Right forelimb (tissue), 1 donor: ENCODE data around the gene CFAP206.
A peak's percentile ranks its signal among the peaks of the same experiment; 100 is the strongest.
"Not testable (repeated sequence)": the region's sequence is repeated elsewhere in the genome, so short reads cannot be mapped to it uniquely, and the experiment has no call there.

Experiments used
- DNase-seq: peaks from one replicate; pipeline ENCODE4 v3.0.0-alpha.2; 2018

Gene CFAP206

GRCh38 chr6:87426789-87427188 lies 19.0 kb downstream of the CFAP206 start:
- no peak for DNase-seq

DNA sequence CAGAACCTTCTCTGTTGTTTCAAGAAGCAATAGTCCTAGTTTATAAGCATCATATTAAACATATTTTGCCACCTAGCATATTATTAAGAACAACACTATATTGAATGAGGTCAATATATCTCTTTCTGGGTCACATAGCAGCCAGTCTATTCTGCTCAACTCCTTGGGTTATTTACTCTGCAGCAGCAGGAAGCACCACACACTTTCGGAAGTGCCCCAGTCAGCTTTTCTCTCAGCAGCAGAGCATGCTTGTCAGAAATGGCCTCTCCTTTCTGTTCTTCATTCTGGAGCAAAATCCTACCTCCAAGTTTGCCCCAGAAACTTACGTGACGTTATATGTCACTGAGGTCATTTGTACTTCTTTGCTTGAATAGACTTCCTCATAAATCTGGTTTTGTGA lies 22.7 kb downstream of the CFAP206 start:
- DNase-seq, result no peak

DNA sequence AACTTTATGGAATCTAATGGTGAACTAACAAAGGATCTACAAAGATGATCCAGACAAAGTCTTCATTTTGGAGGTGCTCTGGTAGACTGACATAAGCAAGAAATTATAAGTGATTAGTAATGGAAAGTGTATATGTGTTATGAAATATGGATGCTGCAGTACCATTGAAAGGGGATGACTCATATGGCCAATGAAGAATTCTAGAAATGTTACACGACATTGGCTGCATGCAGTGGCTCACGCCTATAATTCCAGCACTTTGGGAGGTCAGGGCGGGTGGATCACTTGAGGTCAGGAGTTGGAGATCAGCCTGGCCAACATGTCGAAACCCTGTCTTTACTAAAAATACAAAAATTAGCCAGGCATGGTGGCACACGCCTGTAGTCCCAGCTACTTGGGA lies 23.5 kb downstream of the CFAP206 start:
- DNase-seq, result no peak

DNA sequence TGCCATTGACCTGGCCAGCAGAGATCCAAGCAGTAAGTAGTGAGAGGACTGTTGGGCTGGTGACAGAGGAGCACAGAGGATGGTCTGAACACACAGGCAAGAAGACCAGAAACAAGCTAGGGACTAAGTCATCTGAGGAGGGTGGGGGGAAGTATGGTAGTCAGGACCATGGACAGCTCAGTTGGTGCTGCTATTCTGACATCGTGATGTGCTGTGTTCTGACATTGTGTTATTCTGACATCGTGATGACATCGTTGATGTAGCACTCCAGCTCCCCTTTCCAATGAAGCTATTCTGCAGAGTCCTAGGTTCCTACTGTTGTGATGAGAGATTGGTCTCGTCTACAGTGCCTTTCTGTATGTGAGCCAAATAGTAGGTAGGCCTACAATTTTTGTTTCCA lies 28.7 kb downstream of the CFAP206 start:
- DNase-seq, result peak; percentile 56

GRCh38 chr6:87441711-87442110 lies 33.9 kb downstream of the CFAP206 start:
- no peak for DNase-seq

DNA sequence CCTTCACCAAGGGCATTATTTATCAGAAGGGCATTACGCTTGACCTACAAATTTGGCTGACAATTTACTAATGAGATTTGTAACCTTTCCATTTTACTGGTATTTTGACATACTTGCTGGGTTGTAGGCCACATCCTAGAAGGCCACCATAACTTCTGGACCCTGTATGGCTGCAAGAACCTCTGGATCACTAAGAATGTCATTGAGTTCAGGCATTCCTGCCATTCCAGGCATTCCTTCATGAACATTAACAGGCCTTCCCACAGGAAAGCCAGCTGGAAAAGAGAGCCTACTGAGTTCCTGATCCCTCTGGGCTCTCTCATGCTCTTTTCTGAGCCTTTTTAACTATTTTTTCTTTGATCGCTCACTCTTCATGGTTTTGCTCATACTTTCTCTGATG lies 36.6 kb downstream of the CFAP206 start:
- DNase-seq, result no peak

DNA sequence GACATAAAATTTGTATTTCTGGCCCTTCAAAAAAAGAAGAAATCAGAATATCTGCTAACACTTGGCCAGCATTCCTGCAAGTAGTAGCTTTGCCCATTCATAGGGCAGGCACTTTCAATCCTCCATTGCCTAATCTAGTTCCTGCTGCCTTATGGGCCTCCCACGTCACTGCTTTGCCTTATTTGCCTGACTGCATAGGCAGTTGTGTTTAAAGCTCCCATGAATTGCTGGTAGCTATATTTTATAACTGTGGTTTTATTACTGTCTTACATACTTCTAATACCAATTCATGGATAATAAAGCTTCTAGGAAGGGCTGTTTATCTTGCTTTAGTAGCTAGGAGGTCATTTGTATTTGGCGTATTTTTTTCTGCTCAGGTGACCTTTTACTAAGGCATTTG lies 57.3 kb downstream of the CFAP206 start:
- no peak for DNase-seq

DNA sequence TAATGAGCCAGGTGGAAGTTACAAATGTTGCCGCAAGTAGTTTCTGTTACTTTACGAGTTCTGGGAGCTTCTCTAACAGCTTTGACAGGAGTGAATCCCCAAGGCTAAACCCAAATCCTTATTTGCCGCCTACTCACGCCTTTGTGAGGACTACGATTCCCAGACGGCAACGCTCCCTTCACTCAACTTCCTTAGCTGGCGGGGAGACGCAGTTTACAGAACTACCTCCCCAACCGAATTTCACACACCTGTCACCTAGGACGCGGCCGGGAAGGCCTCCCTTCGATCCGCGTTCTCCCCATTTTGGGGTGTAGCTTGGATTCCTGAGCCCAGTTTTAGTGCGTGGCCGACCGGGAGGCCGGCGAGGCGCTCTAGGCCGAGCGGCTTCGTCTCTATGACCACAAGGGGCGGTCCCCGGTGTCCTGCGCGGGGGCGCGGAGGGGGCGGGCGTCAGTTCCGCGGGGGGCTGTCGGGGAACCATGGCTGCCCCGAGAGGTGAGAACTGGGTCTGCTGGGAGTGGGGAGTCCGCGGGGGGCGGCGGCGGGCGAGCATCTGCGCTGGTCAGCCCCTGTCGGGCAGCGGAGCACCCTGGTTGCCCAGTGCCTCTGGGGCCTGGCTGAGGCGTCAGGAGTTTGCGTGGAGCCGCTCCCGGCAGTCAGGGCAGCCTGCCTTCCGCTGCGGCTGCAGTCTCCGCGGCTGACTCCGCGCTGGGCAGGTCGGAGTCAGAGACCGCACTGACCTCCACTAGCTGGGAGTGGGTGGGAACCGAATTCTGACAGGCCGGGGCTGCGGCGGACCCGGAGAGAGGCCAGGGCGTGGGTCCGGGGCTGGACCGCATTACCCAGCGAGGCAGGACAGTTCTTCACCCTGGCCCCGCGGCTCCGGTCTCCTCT lies 65.0 kb downstream of the CFAP206 start, which contains the start of gene SLC35A1:
Gene SLC35A1, plus strand, starts transcription at position 450 of the 894 bp plus-strand sequence. Its CDS starts 30 bp downstream, at position 480.
- DNase-seq, result peak; percentile 95

DNA sequence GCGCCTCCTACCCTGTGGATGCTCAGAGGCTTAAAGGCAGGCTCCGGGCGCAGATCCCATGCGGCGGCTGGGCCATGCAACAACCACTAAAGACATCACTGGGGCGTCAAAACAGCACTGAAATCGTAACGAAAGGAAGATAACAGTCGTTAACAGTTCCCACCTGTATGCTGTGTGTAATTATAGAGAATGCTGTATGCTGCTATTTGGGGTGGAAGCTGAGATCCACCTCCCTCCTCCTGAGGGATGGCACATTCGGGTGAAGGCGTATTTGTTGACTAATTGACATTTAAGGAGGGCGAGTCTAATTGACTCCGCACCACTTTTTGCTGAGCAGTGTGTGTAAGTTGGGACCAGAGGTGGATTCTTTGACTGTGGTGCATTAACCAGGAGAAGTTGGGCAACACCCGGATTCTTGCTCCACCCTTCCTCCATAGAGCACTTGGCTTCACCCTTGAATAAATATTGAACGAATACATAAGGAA lies 65.7 kb downstream of the CFAP206 start:
- DNase-seq, result peak; percentile 45

- no peak for DNase-seq
Observed at GRCh38 chr6:87481931-87482330, 74.2 kb downstream of the CFAP206 start.

DNA sequence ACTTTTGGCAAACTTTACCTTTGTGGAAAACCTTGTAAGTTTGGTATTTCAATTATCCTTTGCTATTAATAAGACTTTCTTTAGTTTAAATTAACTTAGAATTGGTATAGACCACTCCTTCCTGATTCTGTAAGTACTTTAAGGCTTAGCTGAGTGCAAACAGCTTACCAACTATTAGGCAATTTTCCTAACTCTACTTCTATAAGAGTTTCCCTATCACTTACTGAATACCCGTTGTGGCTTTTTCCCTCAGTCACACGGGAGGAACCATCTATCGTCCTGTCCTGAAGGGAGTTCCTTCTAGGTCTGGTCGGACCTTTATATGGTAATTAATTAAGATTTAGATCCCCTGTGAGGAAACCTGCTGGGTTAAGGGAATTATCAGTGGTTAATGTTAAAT lies 74.6 kb downstream of the CFAP206 start:
- DNase-seq, result no peak

DNA sequence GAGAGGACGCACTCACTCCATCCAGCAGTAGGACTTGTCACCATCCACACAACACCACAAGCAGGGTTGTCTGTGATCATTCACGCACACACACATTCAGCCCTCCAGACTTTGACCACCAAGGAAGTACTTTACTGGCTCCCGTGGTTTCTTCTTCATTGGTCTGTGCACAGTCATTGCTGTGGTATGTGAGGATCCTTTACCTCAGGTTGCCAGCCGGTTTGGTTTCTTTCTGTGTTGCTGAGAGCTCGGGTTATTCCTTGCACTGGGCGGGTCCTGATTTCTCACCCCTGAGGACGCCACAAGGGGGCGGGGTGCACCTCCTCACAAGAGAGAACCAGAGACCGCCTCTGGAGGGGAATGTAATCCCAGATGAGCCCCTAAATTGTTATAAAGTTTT lies 76.2 kb downstream of the CFAP206 start:
- no peak for DNase-seq

- DNase-seq, result no peak
Observed at GRCh38 chr6:87484491-87484890, 76.7 kb downstream of the CFAP206 start.

GRCh38 chr6:87487555-87487954 lies 79.8 kb downstream of the CFAP206 start:
- DNase-seq, result no peak

DNA sequence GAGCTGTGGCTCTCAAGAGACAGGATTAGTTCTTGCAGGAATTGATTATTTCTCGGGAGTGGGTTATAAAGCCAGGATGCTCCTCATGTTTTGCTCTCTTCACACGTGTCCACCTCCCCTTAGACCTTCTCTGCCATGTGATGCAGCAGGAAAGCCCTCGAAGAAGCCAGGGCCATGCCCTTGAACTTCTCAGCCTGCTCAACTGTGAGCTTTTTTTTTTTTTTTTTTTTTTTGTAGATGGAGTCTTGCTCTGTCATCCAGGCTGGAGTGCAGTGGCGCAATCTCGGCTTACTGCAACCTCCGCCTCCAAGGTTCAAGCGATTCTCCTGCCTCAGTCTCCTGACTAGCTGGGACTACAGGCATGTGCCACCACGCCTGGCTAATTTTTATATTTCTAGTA lies 81.6 kb downstream of the CFAP206 start:
- not testable (repeated sequence) for DNase-seq

GRCh38 chr6:87494761-87495422 lies 87.1 kb downstream of the CFAP206 start:
- DNase-seq, result no peak

DNA sequence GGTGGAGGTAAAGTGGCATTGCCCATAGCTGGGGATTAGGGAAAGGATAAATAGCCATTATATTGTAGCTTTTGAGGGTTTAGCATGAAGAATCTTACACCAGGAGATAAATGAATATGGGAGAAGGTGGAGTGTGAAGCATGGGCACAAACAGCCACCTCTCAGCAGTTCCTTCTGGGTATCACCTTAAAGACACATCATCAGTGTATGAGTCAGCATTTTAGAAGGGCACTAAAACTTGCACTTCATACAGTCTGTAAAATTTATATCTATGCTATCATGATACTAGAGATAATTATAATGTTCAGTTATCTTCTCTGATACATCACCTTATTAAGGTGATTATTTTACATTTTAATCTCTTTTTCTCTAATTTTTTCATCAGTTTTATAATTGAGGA lies 90.3 kb downstream of the CFAP206 start:
- no peak for DNase-seq

DNA sequence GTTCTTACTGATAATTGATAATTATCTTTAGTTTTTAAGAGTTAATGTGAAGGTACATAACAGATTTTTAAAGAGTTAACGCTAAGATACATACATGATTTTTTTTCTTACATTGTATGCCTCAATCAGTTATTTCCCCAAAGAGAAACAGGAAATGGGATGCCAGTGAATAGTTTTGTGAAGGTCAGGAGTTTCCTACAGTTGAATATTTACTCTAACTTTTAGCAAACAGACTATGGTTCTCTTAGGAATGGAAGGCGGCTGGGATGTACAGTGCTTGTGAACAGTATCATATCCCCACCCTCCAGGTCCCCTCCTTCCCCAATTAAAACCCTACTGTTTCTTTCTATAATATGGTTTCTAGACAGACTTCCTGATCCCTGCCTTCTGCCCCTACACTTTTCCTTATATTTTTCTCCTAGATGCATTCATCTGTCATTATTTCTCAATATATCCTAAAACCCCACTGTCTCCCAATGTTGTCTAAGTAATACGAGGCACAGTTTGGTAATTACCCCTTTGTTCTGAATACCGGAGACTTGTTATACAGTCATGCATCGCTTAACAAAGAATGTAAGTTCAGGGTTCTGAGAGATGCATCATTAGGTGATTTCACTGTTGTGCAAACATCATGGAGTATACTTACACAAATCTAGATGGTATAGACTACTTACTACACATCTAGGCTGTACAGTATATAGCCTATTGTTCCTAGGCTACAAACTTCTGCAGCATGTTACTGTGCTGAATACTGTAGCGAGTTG lies 94.2 kb downstream of the CFAP206 start:
- DNase-seq, result no peak

- no peak for DNase-seq
Observed at GRCh38 chr6:87504441-87504840, 96.7 kb downstream of the CFAP206 start.
